ENCODE results near the gene NEDD9. TPM values are rescaled to one million over a fixed set of nuclear protein-coding genes. Genes with fewer than 3 reads are reported as not detected.

NEDD9 gene
- total and polyA plus RNA-seq, 2 donors (not counting 1 experiment from before 2014, with no cell fraction given), result 38.9 to 46.2 TPM

DNA sequence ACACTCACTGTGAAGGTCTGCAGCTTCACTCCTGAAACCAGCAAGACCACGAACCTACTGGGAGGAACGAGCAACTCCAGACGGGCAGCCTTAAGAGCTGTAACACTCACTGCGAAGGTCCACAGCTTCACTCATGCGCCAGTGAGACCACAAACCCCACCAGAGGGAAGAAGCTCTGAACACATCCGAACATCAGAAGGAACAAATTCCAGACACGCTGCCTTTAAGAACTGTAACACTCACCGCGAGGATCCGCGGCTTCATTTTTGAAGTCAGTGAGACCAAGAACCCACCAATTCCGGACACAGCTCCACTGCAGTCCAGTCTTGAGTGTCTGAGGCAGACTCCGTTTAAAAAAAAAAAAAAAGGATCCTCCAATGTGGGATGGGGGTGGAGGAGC lies 60.5 kb downstream of the NEDD9 start:
- no peaks in the 10 kb centered on the region for H3K9me3 Mint-ChIP-seq (ENCODE audit: insufficient read depth)
- DNase-seq (no peak), ATAC-seq (ENCODE audit: low read depth) (no peak)
- Histone ChIP-seq H3K4me3 (ENCODE audit: control extremely low read depth in 1 of 5, extremely low read depth in 1 of 5, insufficient read depth in 1 of 5, low read depth in 2 of 5, low read length in 4 of 5) (no peak overlapping the region), H3K4me2 (replicated peaks; ENCODE audit: low read depth, low read length, poor library complexity, severe bottlenecking) (peak overlapping the region; percentile 72), H3K27ac (ENCODE audit: low read length in 2 of 2) (no peak overlapping the region), H3K36me3 (replicated peaks in 1 of 2; ENCODE audit: control extremely low read depth in 1 of 2, control insufficient read depth in 1 of 2, extremely low read depth in 1 of 2, insufficient read depth in 2 of 2, low read length in 1 of 2) (no peaks in the 10 kb centered on the region), H3K27me3 (replicated peaks in 1 of 4; ENCODE audit: control extremely low read depth in 1 of 4, control insufficient read depth in 3 of 4, insufficient read depth in 4 of 4, low read length in 3 of 4) (no peaks in the 10 kb centered on the region), H3K9me3 (ENCODE audit: control extremely low read depth in 1 of 3, control insufficient read depth in 2 of 3, insufficient read depth in 1 of 3, low read length in 2 of 3) (no peaks in the 10 kb centered on the region), H2AFZ (ENCODE audit: insufficient read depth, low read depth, low read length, poor library complexity, severe bottlenecking) (no peak overlapping the region), H4K20me1 (ENCODE audit: control insufficient read depth, insufficient read depth, low read length, poor library complexity, severe bottlenecking) (no peaks in the 10 kb centered on the region), H3K4me1 (ENCODE audit: control insufficient read depth in 2 of 2, insufficient read depth in 2 of 2, low read length in 2 of 2) (peaks cover 7 to 9% of the 10 kb centered on the region in 2 donors), H3K79me2 (ENCODE audit: control insufficient read depth, insufficient read depth, low read length) (no peaks in the 10 kb centered on the region), H3K9ac (ENCODE audit: low read length) (no peak overlapping the region)
- 93% methylated on average over 11 of the region's 13 CpGs for WGBS (ENCODE audit: insufficient coverage)
- CTCF ChIA-PET, result interaction anchor here (0.5 to 12.5 kb wide), 29 partner anchors 9 to 522 kb away, joined by 3 to 334 read pairs (median 5); partner anchors contain the start of genes NEDD9 and SMIM13
- no peak for TF ChIP-seq EZH2 (IDR thresholded peaks at IDR 0.05; ENCODE audit: borderline replicate concordance, insufficient read depth, low read depth, low read length, poor library complexity, severe bottlenecking)
- TF ChIP-seq, protein P1, sequence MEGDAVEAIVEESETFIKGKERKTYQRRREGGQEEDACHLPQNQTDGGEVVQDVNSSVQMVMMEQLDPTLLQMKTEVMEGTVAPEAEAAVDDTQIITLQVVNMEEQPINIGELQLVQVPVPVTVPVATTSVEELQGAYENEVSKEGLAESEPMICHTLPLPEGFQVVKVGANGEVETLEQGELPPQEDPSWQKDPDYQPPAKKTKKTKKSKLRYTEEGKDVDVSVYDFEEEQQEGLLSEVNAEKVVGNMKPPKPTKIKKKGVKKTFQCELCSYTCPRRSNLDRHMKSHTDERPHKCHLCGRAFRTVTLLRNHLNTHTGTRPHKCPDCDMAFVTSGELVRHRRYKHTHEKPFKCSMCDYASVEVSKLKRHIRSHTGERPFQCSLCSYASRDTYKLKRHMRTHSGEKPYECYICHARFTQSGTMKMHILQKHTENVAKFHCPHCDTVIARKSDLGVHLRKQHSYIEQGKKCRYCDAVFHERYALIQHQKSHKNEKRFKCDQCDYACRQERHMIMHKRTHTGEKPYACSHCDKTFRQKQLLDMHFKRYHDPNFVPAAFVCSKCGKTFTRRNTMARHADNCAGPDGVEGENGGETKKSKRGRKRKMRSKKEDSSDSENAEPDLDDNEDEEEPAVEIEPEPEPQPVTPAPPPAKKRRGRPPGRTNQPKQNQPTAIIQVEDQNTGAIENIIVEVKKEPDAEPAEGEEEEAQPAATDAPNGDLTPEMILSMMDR (IDR thresholded peaks at IDR 0.05), result no peak
- intact Hi-C loops (cut with micrococcal nuclease), result loop anchor here (1.0 to 10.0 kb wide), 5 partner anchors 28 to 403 kb away; partner anchors contain the start of genes NEDD9 and SMIM13
- no peak overlapping the region for H3K27ac Mint-ChIP-seq
- H3K4me3 Mint-ChIP-seq, result no peak overlapping the region
- POLR2A ChIA-PET, result interaction anchor here (0.9 kb wide), 1 partner anchor 328 kb away, joined by 3 read pairs; no protein-coding TSS in a partner anchor
- H3K4me1 Mint-ChIP-seq, result peaks cover 9% of the 10 kb centered on the region
- no peaks in the 10 kb centered on the region for H3K27me3 Mint-ChIP-seq

DNA sequence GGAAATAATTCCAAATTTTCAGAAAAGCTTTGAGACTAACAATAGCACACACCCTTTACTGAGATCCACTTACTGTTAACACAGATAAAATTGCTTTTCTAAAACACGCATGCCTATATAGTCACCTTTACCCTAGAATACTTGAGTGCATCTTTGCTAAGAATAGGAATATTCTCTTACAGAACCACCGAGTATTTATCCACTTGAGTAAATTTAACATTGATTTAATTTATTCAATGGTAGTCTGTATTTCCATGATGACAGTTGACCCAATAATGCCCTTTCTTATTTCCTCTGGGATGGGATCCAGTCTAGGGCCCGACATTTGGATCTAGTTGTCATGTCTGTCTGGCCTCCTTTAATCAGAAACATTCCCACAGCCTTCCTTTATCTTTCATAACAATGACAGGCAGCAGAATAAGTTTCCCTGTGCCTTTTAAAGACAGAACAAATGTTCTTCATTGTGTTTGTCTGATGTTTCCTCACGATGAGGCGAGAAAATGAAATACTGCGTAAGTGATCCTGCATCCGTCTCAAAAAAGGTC lies 64.3 kb downstream of the NEDD9 start:
- Histone ChIP-seq H3K27ac (ENCODE audit: low read length in 2 of 2) (no peak overlapping the region), H3K36me3 (replicated peaks in 1 of 2; ENCODE audit: control extremely low read depth in 1 of 2, control insufficient read depth in 1 of 2, extremely low read depth in 1 of 2, insufficient read depth in 2 of 2, low read length in 1 of 2) (no peaks in the 10 kb centered on the region), H2AFZ (ENCODE audit: insufficient read depth, low read depth, low read length, poor library complexity, severe bottlenecking) (no peak overlapping the region), H3K27me3 (replicated peaks in 1 of 4; ENCODE audit: control extremely low read depth in 1 of 4, control insufficient read depth in 3 of 4, insufficient read depth in 4 of 4, low read length in 3 of 4) (no peaks in the 10 kb centered on the region), H3K9ac (ENCODE audit: low read length) (no peak overlapping the region), H3K79me2 (ENCODE audit: control insufficient read depth, insufficient read depth, low read length) (no peaks in the 10 kb centered on the region), H3K4me1 (ENCODE audit: control insufficient read depth in 2 of 2, insufficient read depth in 2 of 2, low read length in 2 of 2) (peaks cover 7 to 9% of the 10 kb centered on the region in 2 donors), H4K20me1 (ENCODE audit: control insufficient read depth, insufficient read depth, low read length, poor library complexity, severe bottlenecking) (no peaks in the 10 kb centered on the region), H3K9me3 (ENCODE audit: control extremely low read depth in 1 of 3, control insufficient read depth in 2 of 3, insufficient read depth in 1 of 3, low read length in 2 of 3) (no peaks in the 10 kb centered on the region), H3K4me2 (replicated peaks; ENCODE audit: low read depth, low read length, poor library complexity, severe bottlenecking) (no peak overlapping the region), H3K4me3 (ENCODE audit: control extremely low read depth in 1 of 5, extremely low read depth in 1 of 5, insufficient read depth in 1 of 5, low read depth in 2 of 5, low read length in 4 of 5) (no peak overlapping the region)
- ChIA-PET CTCF (interaction anchor here (1.4 to 12.5 kb wide), 2 partner anchors 16 to 329 kb away, joined by 3 to 334 read pairs; no protein-coding TSS in a partner anchor), POLR2A (no interaction called here)
- H3K4me3 Mint-ChIP-seq, result no peak overlapping the region
- DNase-seq (no peak), ATAC-seq (ENCODE audit: low read depth) (no peak)
- 100% methylated on average over 4 of the region's 7 CpGs for WGBS (ENCODE audit: insufficient coverage)
- TF ChIP-seq, protein P1 (IDR thresholded peaks at IDR 0.05), result no peak
- TF ChIP-seq EZH2 (IDR thresholded peaks at IDR 0.05; ENCODE audit: borderline replicate concordance, insufficient read depth, low read depth, low read length, poor library complexity, severe bottlenecking), result no peak
- intact Hi-C loops (cut with micrococcal nuclease), result no loop called here
- H3K27ac Mint-ChIP-seq, result no peak overlapping the region
- no peaks in the 10 kb centered on the region for H3K9me3 Mint-ChIP-seq (ENCODE audit: insufficient read depth)
- no peaks in the 10 kb centered on the region for H3K27me3 Mint-ChIP-seq
- H3K4me1 Mint-ChIP-seq, result peaks cover 9% of the 10 kb centered on the region

All from B cell (primary cell).